AG20443 (cell line): ENCODE results near the gene PRSS33.

ENCODE experiments used
- DNase-seq: peaks from one replicate; pipeline ENCODE4 v3.0.0; 2012; ENCODE audit warnings: low spot score, mixed read lengths

The PRSS33 gene

GRCh38 chr16:2776500-2777139 lies 10.7 kb downstream of the PRSS33 start:
- DNase-seq, result peak; percentile 43

- no peak for DNase-seq
These were observed 11.4 kb downstream of the PRSS33 start for GRCh38 chr16:2775765-2776499.

GRCh38 chr16:2775131-2775716 lies 12.1 kb downstream of the PRSS33 start:
- DNase-seq, result no peak

GRCh38 chr16:2774161-2774891 lies 13.0 kb downstream of the PRSS33 start:
- DNase-seq, result no peak

- DNase-seq, result no peak
These were observed 14.0 kb downstream of the PRSS33 start for GRCh38 chr16:2773188-2773968.

GRCh38 chr16:2771496-2772402 lies 15.6 kb downstream of the PRSS33 start:
- DNase-seq, result no peak

- no peak for DNase-seq
These were observed 17.1 kb downstream of the PRSS33 start for GRCh38 chr16:2770057-2770951.

- DNase-seq, result peak; percentile 37
These were observed 17.7 kb downstream of the PRSS33 start for GRCh38 chr16:2769675-2770056.

- no peak for DNase-seq
These were observed 18.2 kb downstream of the PRSS33 start for GRCh38 chr16:2769100-2769529.

GRCh38 chr16:2768403-2769089 lies 18.8 kb downstream of the PRSS33 start:
- no peak for DNase-seq

- no peak for DNase-seq
These were observed 19.5 kb downstream of the PRSS33 start for GRCh38 chr16:2767891-2768290.

- DNase-seq, result no peak
These were observed 20.1 kb downstream of the PRSS33 start for GRCh38 chr16:2767140-2767731.

GRCh38 chr16:2766430-2767139 lies 20.8 kb downstream of the PRSS33 start:
- no peak for DNase-seq

- DNase-seq, result no peak
These were observed 21.6 kb downstream of the PRSS33 start for GRCh38 chr16:2765462-2766404.

GRCh38 chr16:2764718-2765117 lies 22.6 kb downstream of the PRSS33 start:
- no peak for DNase-seq

- DNase-seq, result no peak
These were observed 24.2 kb downstream of the PRSS33 start for GRCh38 chr16:2763173-2763572.

- DNase-seq, result no peak
These were observed 24.6 kb downstream of the PRSS33 start for GRCh38 chr16:2762711-2763110.
